ENCODE data around the gene NFX1.

- TF ChIP-seq, protein P1, sequence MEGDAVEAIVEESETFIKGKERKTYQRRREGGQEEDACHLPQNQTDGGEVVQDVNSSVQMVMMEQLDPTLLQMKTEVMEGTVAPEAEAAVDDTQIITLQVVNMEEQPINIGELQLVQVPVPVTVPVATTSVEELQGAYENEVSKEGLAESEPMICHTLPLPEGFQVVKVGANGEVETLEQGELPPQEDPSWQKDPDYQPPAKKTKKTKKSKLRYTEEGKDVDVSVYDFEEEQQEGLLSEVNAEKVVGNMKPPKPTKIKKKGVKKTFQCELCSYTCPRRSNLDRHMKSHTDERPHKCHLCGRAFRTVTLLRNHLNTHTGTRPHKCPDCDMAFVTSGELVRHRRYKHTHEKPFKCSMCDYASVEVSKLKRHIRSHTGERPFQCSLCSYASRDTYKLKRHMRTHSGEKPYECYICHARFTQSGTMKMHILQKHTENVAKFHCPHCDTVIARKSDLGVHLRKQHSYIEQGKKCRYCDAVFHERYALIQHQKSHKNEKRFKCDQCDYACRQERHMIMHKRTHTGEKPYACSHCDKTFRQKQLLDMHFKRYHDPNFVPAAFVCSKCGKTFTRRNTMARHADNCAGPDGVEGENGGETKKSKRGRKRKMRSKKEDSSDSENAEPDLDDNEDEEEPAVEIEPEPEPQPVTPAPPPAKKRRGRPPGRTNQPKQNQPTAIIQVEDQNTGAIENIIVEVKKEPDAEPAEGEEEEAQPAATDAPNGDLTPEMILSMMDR (tag by site-specific recombination; IDR thresholded peaks at IDR 0.05): no peak
- no peak for TF ChIP-seq MZF1 (tag by site-specific recombination; IDR thresholded peaks at IDR 0.05; ENCODE audit: borderline replicate concordance)
- TF ChIP-seq, protein P2, sequence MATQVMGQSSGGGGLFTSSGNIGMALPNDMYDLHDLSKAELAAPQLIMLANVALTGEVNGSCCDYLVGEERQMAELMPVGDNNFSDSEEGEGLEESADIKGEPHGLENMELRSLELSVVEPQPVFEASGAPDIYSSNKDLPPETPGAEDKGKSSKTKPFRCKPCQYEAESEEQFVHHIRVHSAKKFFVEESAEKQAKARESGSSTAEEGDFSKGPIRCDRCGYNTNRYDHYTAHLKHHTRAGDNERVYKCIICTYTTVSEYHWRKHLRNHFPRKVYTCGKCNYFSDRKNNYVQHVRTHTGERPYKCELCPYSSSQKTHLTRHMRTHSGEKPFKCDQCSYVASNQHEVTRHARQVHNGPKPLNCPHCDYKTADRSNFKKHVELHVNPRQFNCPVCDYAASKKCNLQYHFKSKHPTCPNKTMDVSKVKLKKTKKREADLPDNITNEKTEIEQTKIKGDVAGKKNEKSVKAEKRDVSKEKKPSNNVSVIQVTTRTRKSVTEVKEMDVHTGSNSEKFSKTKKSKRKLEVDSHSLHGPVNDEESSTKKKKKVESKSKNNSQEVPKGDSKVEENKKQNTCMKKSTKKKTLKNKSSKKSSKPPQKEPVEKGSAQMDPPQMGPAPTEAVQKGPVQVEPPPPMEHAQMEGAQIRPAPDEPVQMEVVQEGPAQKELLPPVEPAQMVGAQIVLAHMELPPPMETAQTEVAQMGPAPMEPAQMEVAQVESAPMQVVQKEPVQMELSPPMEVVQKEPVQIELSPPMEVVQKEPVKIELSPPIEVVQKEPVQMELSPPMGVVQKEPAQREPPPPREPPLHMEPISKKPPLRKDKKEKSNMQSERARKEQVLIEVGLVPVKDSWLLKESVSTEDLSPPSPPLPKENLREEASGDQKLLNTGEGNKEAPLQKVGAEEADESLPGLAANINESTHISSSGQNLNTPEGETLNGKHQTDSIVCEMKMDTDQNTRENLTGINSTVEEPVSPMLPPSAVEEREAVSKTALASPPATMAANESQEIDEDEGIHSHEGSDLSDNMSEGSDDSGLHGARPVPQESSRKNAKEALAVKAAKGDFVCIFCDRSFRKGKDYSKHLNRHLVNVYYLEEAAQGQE (tag by site-specific recombination; IDR thresholded peaks at IDR 0.05): no peak
- TF ChIP-seq ZNF660 (tag by site-specific recombination; IDR thresholded peaks at IDR 0.05): no peak
- no peak for TF ChIP-seq YY2 (tag by site-specific recombination; IDR thresholded peaks at IDR 0.05)
- no peak for TF ChIP-seq ZNF549 (tag by site-specific recombination; IDR thresholded peaks at IDR 0.05)
- TF ChIP-seq ZFP3 (tag by site-specific recombination; IDR thresholded peaks at IDR 0.05; ENCODE audit: low read depth): no peak
- TF ChIP-seq ZNF292 (tag by site-specific recombination; IDR thresholded peaks at IDR 0.05; ENCODE audit: borderline replicate concordance, low read depth): no peak
- no peak for TF ChIP-seq ZNF530 (tag by site-specific recombination; IDR thresholded peaks at IDR 0.05; ENCODE audit: low read depth)
- TF ChIP-seq ZNF473 (tag by site-specific recombination; IDR thresholded peaks at IDR 0.05): no peak
Measured at GRCh38 chr9:33403941-33404787, 113.8 kb downstream of the NFX1 start.
